ENCODE measurements around the gene HERC5. TPM values are rescaled to one million over a fixed set of nuclear protein-coding genes. Genes with fewer than 3 reads are reported as not detected.

HERC5 gene
- polyA plus RNA-seq, 1 donor from 2014 or later, result 0.59 TPM

DNA sequence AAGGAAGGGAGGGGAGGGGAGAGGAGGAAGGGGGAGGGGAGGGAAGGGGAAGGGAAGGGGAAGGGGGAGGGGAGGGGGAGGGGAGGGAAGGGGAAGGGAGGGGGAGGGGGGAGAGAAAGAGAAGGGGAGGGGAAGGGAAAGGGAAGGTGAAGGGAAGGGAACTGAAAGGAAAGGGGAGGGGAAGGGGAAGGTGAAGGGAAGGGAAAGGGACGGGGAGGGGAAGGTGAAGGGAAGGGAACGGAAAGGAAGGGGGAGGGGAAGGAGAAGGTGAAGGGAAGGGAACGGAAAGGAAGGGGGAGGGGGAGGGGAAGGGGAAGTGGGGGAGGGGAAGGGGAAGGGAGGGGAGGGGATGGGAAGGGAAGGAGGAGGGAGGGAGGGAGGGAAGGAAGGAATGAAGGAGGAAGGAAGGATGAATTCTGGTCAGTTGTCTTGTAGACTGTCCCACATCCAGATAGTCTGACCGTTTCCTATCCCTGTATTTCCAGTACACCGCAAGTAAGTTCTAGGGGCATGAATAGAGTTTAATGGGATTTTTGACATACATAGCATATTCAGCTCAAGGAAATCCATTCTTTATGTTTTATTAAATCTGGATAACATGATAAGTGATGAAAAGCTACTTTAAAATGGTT, 20.4 kb downstream of the HERC5 start (continued):
- TF ChIP-seq EZH2 (IDR thresholded peaks at IDR 0.05; ENCODE audit: borderline replicate concordance, insufficient read depth, low read length, poor library complexity, severe bottlenecking), result no peak

- Histone ChIP-seq H3K9me2 (ENCODE audit: insufficient read depth, low read length) (no peaks in the 10 kb centered on the region), H3K27me3 (ENCODE audit: insufficient read depth, low read depth, low read length) (no peaks in the 10 kb centered on the region), H3K79me2 (replicated peaks; ENCODE audit: insufficient read depth, low read length) (no peaks in the 10 kb centered on the region), H3K9me3 (ENCODE audit: low read length) (no peaks in the 10 kb centered on the region), H3K9ac (ENCODE audit: low read length) (no peak overlapping the region), H3K4me3 (ENCODE audit: low read length) (no peak overlapping the region), H3F3A (ENCODE audit: insufficient read depth, low read length, poor library complexity, severe bottlenecking) (no peaks in the 10 kb centered on the region), H4K20me1 (ENCODE audit: insufficient read depth) (no peaks in the 10 kb centered on the region), H3K36me3 (ENCODE audit: insufficient read depth, low read length) (no peaks in the 10 kb centered on the region), H3K4me2 (ENCODE audit: low read length) (no peak overlapping the region), H2AFZ (ENCODE audit: low read depth, low read length) (no peak overlapping the region), H3K27ac (ENCODE audit: low read length) (no peak overlapping the region)
- TF ChIP-seq TAF1 (IDR thresholded peaks at IDR 0.05; ENCODE audit: low read depth) (no peak), CTCF (IDR thresholded peaks at IDR 0.05; ENCODE audit: poor library complexity, severe bottlenecking) (no peak), RAD21 (conservative IDR thresholded peaks at IDR 0.05) (no peak), SMC3 (conservative IDR thresholded peaks at IDR 0.05; ENCODE audit: poor library complexity) (no peak), EP300 (conservative IDR thresholded peaks at IDR 0.05; ENCODE audit: poor library complexity, severe bottlenecking) (no peak), EZH2 (IDR thresholded peaks at IDR 0.05; ENCODE audit: borderline replicate concordance, insufficient read depth, low read length, poor library complexity, severe bottlenecking) (no peak), POLR2AphosphoS5 (IDR thresholded peaks at IDR 0.05) (no peak), MXI1 (conservative IDR thresholded peaks at IDR 0.05; ENCODE audit: poor library complexity, severe bottlenecking) (no peak)
- TF ChIP-seq, protein P1, sequence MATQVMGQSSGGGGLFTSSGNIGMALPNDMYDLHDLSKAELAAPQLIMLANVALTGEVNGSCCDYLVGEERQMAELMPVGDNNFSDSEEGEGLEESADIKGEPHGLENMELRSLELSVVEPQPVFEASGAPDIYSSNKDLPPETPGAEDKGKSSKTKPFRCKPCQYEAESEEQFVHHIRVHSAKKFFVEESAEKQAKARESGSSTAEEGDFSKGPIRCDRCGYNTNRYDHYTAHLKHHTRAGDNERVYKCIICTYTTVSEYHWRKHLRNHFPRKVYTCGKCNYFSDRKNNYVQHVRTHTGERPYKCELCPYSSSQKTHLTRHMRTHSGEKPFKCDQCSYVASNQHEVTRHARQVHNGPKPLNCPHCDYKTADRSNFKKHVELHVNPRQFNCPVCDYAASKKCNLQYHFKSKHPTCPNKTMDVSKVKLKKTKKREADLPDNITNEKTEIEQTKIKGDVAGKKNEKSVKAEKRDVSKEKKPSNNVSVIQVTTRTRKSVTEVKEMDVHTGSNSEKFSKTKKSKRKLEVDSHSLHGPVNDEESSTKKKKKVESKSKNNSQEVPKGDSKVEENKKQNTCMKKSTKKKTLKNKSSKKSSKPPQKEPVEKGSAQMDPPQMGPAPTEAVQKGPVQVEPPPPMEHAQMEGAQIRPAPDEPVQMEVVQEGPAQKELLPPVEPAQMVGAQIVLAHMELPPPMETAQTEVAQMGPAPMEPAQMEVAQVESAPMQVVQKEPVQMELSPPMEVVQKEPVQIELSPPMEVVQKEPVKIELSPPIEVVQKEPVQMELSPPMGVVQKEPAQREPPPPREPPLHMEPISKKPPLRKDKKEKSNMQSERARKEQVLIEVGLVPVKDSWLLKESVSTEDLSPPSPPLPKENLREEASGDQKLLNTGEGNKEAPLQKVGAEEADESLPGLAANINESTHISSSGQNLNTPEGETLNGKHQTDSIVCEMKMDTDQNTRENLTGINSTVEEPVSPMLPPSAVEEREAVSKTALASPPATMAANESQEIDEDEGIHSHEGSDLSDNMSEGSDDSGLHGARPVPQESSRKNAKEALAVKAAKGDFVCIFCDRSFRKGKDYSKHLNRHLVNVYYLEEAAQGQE (IDR thresholded peaks at IDR 0.05; ENCODE audit: borderline replicate concordance), result no peak
Measured at GRCh38 chr4:88478247-88478646, 21.3 kb downstream of the HERC5 start.

DNA sequence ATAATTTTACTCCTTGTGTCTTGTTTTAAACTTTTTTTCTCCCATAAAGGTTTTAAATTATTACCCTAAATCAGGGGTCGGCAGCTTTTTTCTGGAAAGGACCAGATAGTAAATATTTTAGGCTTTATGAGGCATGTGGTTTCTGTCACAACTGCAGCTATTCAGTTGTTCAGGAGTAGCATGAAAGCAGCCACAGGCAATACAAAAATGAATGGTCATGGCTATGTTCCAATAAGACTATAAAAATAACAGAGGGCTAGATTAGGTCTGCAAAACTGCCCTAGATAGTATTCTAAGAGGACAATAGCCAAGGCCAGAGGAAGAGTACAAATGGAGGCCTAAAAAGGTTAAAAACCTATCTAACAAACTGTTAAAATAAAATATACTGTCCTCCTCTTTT, 24.6 kb downstream of the HERC5 start:
- Histone ChIP-seq H3K9me3 (ENCODE audit: low read length) (no peaks in the 10 kb centered on the region), H3K9ac (ENCODE audit: low read length) (no peak overlapping the region), H3K27ac (ENCODE audit: low read length) (no peak overlapping the region), H3K4me3 (ENCODE audit: low read length) (no peak overlapping the region), H3K27me3 (ENCODE audit: insufficient read depth, low read depth, low read length) (no peaks in the 10 kb centered on the region), H3K79me2 (replicated peaks; ENCODE audit: insufficient read depth, low read length) (no peaks in the 10 kb centered on the region), H3K9me2 (ENCODE audit: insufficient read depth, low read length) (no peaks in the 10 kb centered on the region), H2AFZ (ENCODE audit: low read depth, low read length) (no peak overlapping the region), H3K4me2 (ENCODE audit: low read length) (no peak overlapping the region), H3F3A (ENCODE audit: insufficient read depth, low read length, poor library complexity, severe bottlenecking) (no peaks in the 10 kb centered on the region), H3K36me3 (ENCODE audit: insufficient read depth, low read length) (no peaks in the 10 kb centered on the region), H4K20me1 (ENCODE audit: insufficient read depth) (no peaks in the 10 kb centered on the region)
- TF ChIP-seq CTCF (IDR thresholded peaks at IDR 0.05; ENCODE audit: poor library complexity, severe bottlenecking) (no peak), RAD21 (conservative IDR thresholded peaks at IDR 0.05) (no peak), MXI1 (conservative IDR thresholded peaks at IDR 0.05; ENCODE audit: poor library complexity, severe bottlenecking) (no peak)
- TF ChIP-seq, protein P1 (IDR thresholded peaks at IDR 0.05; ENCODE audit: borderline replicate concordance), result no peak

Data from neural cell (in vitro differentiated cells).